ENCODE measurements around the gene TFB2M.
A peak's percentile ranks its signal among the peaks of the same experiment; 100 is the strongest.
"Not testable (repeated sequence)": the region's sequence is repeated elsewhere in the genome, so short reads cannot be mapped to it uniquely, and the experiment has no call there.

Gene TFB2M

GRCh38 chr1:246576709-246577032, 10.6 kb upstream of the TFB2M start:
- no peak for DNase-seq (ENCODE audit: low read depth)
- H3K4me3 ChIP-seq (ENCODE audit: low read depth, low read length): no peak overlapping the region
- no peak for TF ChIP-seq CTCF (IDR thresholded peaks at IDR 0.05; ENCODE audit: low read depth, low read length, missing control alignments)

- H3K4me3 ChIP-seq (ENCODE audit: low read depth, low read length): no peak overlapping the region
- no peak for TF ChIP-seq CTCF (IDR thresholded peaks at IDR 0.05; ENCODE audit: low read depth, low read length, missing control alignments)
- no peak for DNase-seq (ENCODE audit: low read depth)
These were observed 7.4 kb upstream of the TFB2M start for GRCh38 chr1:246573491-246573890.

- TF ChIP-seq CTCF (IDR thresholded peaks at IDR 0.05; ENCODE audit: low read depth, low read length, missing control alignments): no peak
- no peak for DNase-seq (ENCODE audit: low read depth)
- H3K4me3 ChIP-seq (ENCODE audit: low read depth, low read length): no peak overlapping the region
These were observed 6.7 kb upstream of the TFB2M start for GRCh38 chr1:246572785-246573184.

GRCh38 chr1:246571953-246572352, 5.9 kb upstream of the TFB2M start:
- TF ChIP-seq CTCF (IDR thresholded peaks at IDR 0.05; ENCODE audit: low read depth, low read length, missing control alignments): no peak
- no peak overlapping the region for H3K4me3 ChIP-seq (ENCODE audit: low read depth, low read length)
- DNase-seq (ENCODE audit: low read depth): no peak

- DNase-seq (ENCODE audit: low read depth); H3K4me3 ChIP-seq (ENCODE audit: low read depth, low read length): not testable (repeated sequence)
These were observed 5.2 kb upstream of the TFB2M start for GRCh38 chr1:246571309-246571708.

- no peak for TF ChIP-seq CTCF (IDR thresholded peaks at IDR 0.05; ENCODE audit: low read depth, low read length, missing control alignments)
- DNase-seq (ENCODE audit: low read depth): peak; percentile 35
- peak overlapping the region; percentile 26; the same call in 1 of the 2 replicates for H3K4me3 ChIP-seq (ENCODE audit: low read depth, low read length)
These were observed 3.5 kb upstream of the TFB2M start for GRCh38 chr1:246569248-246570238.

- H3K4me3 ChIP-seq (ENCODE audit: low read depth, low read length): peak overlapping the region; percentile 92
- no peak for TF ChIP-seq CTCF (IDR thresholded peaks at IDR 0.05; ENCODE audit: low read depth, low read length, missing control alignments)
- no peak for DNase-seq (ENCODE audit: low read depth)
These were observed 1.7 kb upstream of the TFB2M start for GRCh38 chr1:246567646-246568235.
